HFF-Myc (cell line): Measurements from ENCODE around the gene MAPK1.
"Not testable (repeated sequence)": the region's sequence is repeated elsewhere in the genome, so short reads cannot be mapped to it uniquely, and the experiment has no call there.

Source experiments
- DNase-seq: peaks from one replicate; pipeline ENCODE4 v3.0.0-alpha.2; 2011; ENCODE audit warnings: low read depth; ENCODE audit errors: extremely low read depth
- H3K4me3 ChIP-seq: replicated peaks from 2 replicates; pipeline ENCODE4 v1.5.1; 2011; ENCODE audit warnings: low read depth, mild to moderate bottlenecking, control low read depth, low read length
- CTCF ChIP-seq: IDR thresholded peaks from 2 replicates; pipeline ENCODE4 v1.5.1; 2012; ENCODE audit warnings: mild to moderate bottlenecking, low read depth, low read length, control low read depth; ENCODE audit errors: missing control alignments

The MAPK1 gene

GRCh38 chr22:21811982-21812381, 55.5 kb downstream of the MAPK1 start:
- no peak for TF ChIP-seq CTCF
- no peak for DNase-seq
- no peak overlapping the region for H3K4me3 ChIP-seq

DNA sequence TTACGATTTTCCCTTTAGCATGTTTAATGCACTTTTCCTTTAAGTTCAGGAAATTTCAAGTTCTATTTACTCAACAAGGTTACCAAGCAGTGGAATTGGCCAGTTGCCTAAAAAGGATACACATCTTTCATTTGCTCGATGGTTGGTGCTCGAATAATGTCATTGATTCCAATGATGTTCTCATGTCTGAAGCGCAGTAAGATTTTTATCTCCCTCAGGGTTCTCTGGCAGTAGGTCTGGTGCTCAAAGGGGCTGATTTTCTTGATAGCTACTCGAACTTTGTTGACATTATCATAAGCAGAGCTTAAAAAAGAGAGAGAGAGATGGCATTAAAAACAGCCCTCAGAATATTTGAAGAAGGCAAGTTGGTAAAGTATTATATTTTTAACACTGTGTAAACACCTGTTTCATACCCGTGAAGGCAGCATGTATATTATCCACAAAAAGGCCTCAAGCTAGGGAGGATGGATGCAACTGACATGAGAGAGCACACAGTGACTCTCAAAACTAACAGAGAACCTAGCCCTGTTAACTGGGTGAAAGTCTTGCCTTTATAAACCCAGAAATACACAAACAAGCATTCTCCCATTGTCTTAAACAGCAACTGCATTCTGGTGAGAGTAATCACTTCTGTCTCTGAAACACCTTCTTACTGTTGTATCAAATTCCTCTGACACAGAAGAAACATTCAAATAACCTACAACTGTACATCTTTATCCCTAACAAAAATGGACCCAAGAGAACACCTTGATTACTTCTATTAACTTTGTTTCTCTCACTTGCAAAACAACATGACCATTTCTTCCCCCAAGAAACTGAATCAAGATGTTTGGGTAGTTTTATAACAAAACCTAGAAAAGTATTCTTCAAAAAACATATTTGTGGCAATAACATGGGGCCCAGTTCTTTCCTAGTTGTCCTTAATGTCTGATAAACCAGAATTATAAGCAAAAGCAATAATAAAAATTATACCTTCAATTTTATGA, 59.6 kb downstream of the MAPK1 start:
- DNase-seq, result no peak
- H3K4me3 ChIP-seq, result no peak overlapping the region
- TF ChIP-seq CTCF, result no peak

- not testable (repeated sequence) for DNase-seq, H3K4me3 ChIP-seq
These were observed 62.1 kb downstream of the MAPK1 start for GRCh38 chr22:21805325-21805724.

GRCh38 chr22:21803811-21804249, 63.6 kb downstream of the MAPK1 start:
- no peak for DNase-seq
- TF ChIP-seq CTCF, result no peak
- no peak overlapping the region for H3K4me3 ChIP-seq

DNA sequence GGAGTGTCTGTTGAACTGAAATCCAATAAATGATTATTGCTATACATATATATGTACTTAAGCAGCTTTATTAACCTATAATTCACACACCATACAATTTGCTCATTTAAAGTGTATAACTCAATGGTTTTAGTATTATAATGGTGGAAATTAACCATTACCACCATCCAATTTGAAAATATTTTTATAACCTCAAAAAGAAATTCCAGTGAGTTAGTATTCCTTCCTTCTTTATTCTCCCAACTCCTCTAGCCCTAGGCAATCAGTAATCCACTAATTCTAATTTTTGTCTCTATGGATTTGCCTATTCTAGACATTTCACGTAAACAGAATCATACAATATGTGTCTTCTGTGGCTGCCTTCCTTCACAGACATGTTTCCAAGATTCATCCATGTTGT, 64.8 kb downstream of the MAPK1 start:
- no peak for DNase-seq
- no peak for TF ChIP-seq CTCF
- no peak overlapping the region for H3K4me3 ChIP-seq

DNA sequence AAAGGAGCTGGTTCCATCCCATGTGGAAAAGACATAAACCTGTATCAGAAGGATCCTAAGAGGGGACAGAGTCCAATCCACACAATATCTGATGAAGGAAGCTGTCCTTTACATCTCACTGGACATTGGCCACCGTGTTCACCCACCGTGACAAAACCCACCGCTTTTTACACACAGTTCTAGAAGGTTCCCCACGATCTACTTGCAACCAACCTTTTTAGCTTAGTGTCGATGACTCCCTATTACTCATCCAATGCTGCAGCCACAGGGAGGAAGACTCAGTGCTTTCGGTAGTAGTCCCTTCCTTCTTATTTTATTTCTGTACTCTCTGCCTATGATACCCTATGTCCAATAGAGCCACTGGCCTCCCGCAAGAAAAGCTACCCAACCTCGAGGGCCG, 65.4 kb downstream of the MAPK1 start:
- TF ChIP-seq CTCF, result no peak
- no peak for DNase-seq

DNA sequence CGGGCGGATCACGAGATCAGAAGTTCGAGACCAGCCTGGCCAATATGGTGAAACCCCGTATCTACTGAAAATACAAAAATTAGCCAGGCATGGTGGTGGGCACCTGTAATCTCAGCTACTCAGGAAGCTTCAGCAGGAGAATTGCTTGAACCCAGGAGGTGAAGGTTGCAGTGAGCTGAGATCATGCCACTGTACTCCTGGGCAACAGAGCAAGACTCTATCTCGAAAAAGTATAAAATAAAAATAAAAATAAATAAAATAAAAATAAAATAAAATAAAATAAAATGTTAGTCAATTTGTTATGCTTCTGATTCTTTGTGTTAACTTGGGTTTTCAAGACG, 66.2 kb downstream of the MAPK1 start:
- not testable (repeated sequence) for DNase-seq, H3K4me3 ChIP-seq

More for the DNA sequence above, 65.4 kb downstream of the MAPK1 start:
- no peak overlapping the region for H3K4me3 ChIP-seq
